Parathyroid adenoma (tissue), 2 donors: Measurements from ENCODE around the gene OR10H1.

ENCODE experiments used
- H2AFZ ChIP-seq: fragments of 300-600 bp; sonication (generic); one replicate; pipeline ENCODE4 v1.7.0; 2017; ENCODE audit warnings: antibody characterized with exemption, mild to moderate bottlenecking
- H3K27ac ChIP-seq: fragments of 300-600 bp; sonication (generic); one replicate; pipeline ENCODE4 v1.7.0; 2017
- H3K27me3 ChIP-seq: fragments of 300-600 bp; sonication (generic); one replicate; pipeline ENCODE4 v1.7.0; 2017; ENCODE audit warnings: low read length; ENCODE audit not compliant: control insufficient read depth, insufficient read depth
- H3K36me3 ChIP-seq: fragments of 300-600 bp; sonication (generic); one replicate; pipeline ENCODE4 v1.7.0; 2017; ENCODE audit warnings: low read length; ENCODE audit not compliant: control insufficient read depth, insufficient read depth
- H3K4me1 ChIP-seq: fragments of 300-600 bp; sonication (generic); one replicate; pipeline ENCODE4 v1.7.0; 2017; ENCODE audit warnings: control low read depth
- H3K4me2 ChIP-seq: fragments of 300-600 bp; sonication (generic); one replicate; pipeline ENCODE4 v1.7.0; 2017; ENCODE audit warnings: low read length
- H3K4me3 ChIP-seq: fragments of 300-600 bp; sonication (generic); one replicate; pipeline ENCODE4 v1.7.0; 2017; ENCODE audit warnings: low read depth, low read length
- H3K79me2 ChIP-seq: fragments of 300-600 bp; sonication (generic); one replicate; pipeline ENCODE4 v1.7.0; 2017; ENCODE audit warnings: control low read depth
- H3K9ac ChIP-seq: fragments of 300-600 bp; sonication (generic); one replicate; pipeline ENCODE4 v1.7.0; 2017; ENCODE audit warnings: mild to moderate bottlenecking
- H3K9me3 ChIP-seq: fragments of 300-600 bp; sonication (generic); one replicate; pipeline ENCODE4 v1.7.0; 2017; ENCODE audit warnings: low read length; ENCODE audit not compliant: control insufficient read depth
- CTCF ChIP-seq: fragments of 300-600 bp; sonication (generic); IDR thresholded peaks from one replicate; pipeline ENCODE4 v1.7.0; 2017; ENCODE audit warnings: antibody characterized with exemption, mild to moderate bottlenecking
- donor health status: primary hyperparathyroidism.

The OR10H1 gene

DNA sequence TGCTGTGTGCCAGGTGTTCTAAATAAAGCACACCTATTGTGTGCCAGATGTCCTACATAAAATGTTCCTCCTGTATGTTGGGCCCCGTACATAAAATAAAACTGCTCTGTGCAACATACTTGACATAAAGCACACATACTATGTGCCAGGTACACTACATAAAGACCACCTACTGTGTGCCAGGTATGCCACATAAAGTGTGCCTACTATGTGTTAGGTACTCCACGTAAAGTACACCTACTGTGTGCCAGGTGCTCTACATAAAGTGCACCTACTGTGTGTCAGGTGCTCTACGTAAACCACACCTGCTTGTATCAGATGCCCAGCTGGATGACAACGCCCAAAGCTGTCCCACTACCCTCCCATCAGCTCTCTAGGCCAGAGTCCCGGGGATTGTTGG, 33.8 kb downstream of the OR10H1 start:
- H3K4me3 ChIP-seq: no peak overlapping the region
- H3K36me3 ChIP-seq: no peaks in the 10 kb centered on the region
- H2AFZ ChIP-seq: no peak overlapping the region
- no peak overlapping the region for H3K27ac ChIP-seq
- H3K4me2 ChIP-seq: no peak overlapping the region
- H3K4me1 ChIP-seq: peaks cover 5% of the 10 kb centered on the region
- H3K9me3 ChIP-seq: no peaks in the 10 kb centered on the region
- peaks cover 4% of the 10 kb centered on the region for H3K27me3 ChIP-seq
- no peak overlapping the region for H3K9ac ChIP-seq
- TF ChIP-seq CTCF: no peak
- H3K79me2 ChIP-seq: no peaks in the 10 kb centered on the region

GRCh38 chr19:15780610-15781418, 34.6 kb downstream of the OR10H1 start:
- H3K36me3 ChIP-seq: no peaks in the 10 kb centered on the region
- H3K79me2 ChIP-seq: no peaks in the 10 kb centered on the region
- H3K4me2 ChIP-seq: no peak overlapping the region
- peaks cover 5% of the 10 kb centered on the region for H3K4me1 ChIP-seq
- peak overlapping the region; percentile 76 for H2AFZ ChIP-seq
- no peak overlapping the region for H3K4me3 ChIP-seq
- peaks cover 4% of the 10 kb centered on the region for H3K27me3 ChIP-seq
- no peak for TF ChIP-seq CTCF
- H3K9ac ChIP-seq: no peak overlapping the region
- no peak overlapping the region for H3K27ac ChIP-seq
- H3K9me3 ChIP-seq: no peaks in the 10 kb centered on the region

- H3K79me2 ChIP-seq: no peaks in the 10 kb centered on the region
Observed at GRCh38 chr19:15779756-15780476, 35.5 kb downstream of the OR10H1 start.

GRCh38 chr19:15776991-15777970, 38.2 kb downstream of the OR10H1 start:
- Histone ChIP-seq H3K27me3 (peaks cover 4% of the 10 kb centered on the region), H3K4me3 (no peak overlapping the region), H3K27ac (no peak overlapping the region), H3K4me2 (no peak overlapping the region), H3K36me3 (no peaks in the 10 kb centered on the region), H3K9ac (no peak overlapping the region), H3K9me3 (no peaks in the 10 kb centered on the region), H2AFZ (no peak overlapping the region), H3K79me2 (no peaks in the 10 kb centered on the region), H3K4me1 (peaks cover 5% of the 10 kb centered on the region)
- no peak for TF ChIP-seq CTCF

More at GRCh38 chr19:15779756-15780476, 35.5 kb downstream of the OR10H1 start:
- H3K27ac ChIP-seq: no peak overlapping the region
- no peak overlapping the region for H3K4me3 ChIP-seq
- H3K4me1 ChIP-seq: peaks cover 5% of the 10 kb centered on the region
- peak overlapping the region; percentile 76 for H2AFZ ChIP-seq
- H3K27me3 ChIP-seq: peaks cover 4% of the 10 kb centered on the region
- H3K9ac ChIP-seq: no peak overlapping the region
- no peaks in the 10 kb centered on the region for H3K36me3 ChIP-seq
- H3K9me3 ChIP-seq: no peaks in the 10 kb centered on the region
- H3K4me2 ChIP-seq: no peak overlapping the region
- no peak for TF ChIP-seq CTCF
